Pons (tissue), 1 donor: Measurements from ENCODE around the gene SPDYE3.
A peak's percentile ranks its signal among the peaks of the same experiment; 100 is the strongest.
"Not testable (repeated sequence)": the region's sequence is repeated elsewhere in the genome, so short reads cannot be mapped to it uniquely, and the experiment has no call there.

Source experiments
- DNase-seq: peaks from one replicate; pipeline ENCODE4 v3.0.0-alpha.2; 2016; ENCODE audit warnings: low spot score

The SPDYE3 gene

GRCh38 chr7:100307402-100307801, at the start of gene SPDYE3:
TSS of gene SPDYE3 (plus strand) at chr7:100307702. CDS start at chr7:100307886, 184 bp downstream.
- DNase-seq, result not testable (repeated sequence)

GRCh38 chr7:100259984-100260383, 47.5 kb upstream of the SPDYE3 start:
- not testable (repeated sequence) for DNase-seq

GRCh38 chr7:100262896-100263295, 44.6 kb upstream of the SPDYE3 start:
- not testable (repeated sequence) for DNase-seq

- DNase-seq, result not testable (repeated sequence)
Measured at GRCh38 chr7:100264223-100264622, 43.3 kb upstream of the SPDYE3 start.

- DNase-seq, result not testable (repeated sequence)
Measured at GRCh38 chr7:100264669-100265165, 42.8 kb upstream of the SPDYE3 start.

- DNase-seq, result not testable (repeated sequence)
Measured at GRCh38 chr7:100265851-100266250, 41.7 kb upstream of the SPDYE3 start.

GRCh38 chr7:100266576-100267354, 40.7 kb upstream of the SPDYE3 start:
- DNase-seq, result no peak

GRCh38 chr7:100267648-100268047, 39.9 kb upstream of the SPDYE3 start:
- no peak for DNase-seq

GRCh38 chr7:100268882-100269281, 38.6 kb upstream of the SPDYE3 start:
- not testable (repeated sequence) for DNase-seq

- DNase-seq, result peak; percentile 20
Measured at GRCh38 chr7:100269306-100270045, 38.0 kb upstream of the SPDYE3 start.

GRCh38 chr7:100270046-100270918, 37.2 kb upstream of the SPDYE3 start:
- peak; percentile 40 for DNase-seq

- DNase-seq, result peak; percentile 29
Measured at GRCh38 chr7:100270941-100271593, 36.4 kb upstream of the SPDYE3 start.

GRCh38 chr7:100271716-100272537, 35.6 kb upstream of the SPDYE3 start:
- DNase-seq, result peak; percentile 97

GRCh38 chr7:100272538-100272902, 35.0 kb upstream of the SPDYE3 start:
- DNase-seq, result not testable (repeated sequence)

- DNase-seq, result no peak
Measured at GRCh38 chr7:100275120-100275519, 32.4 kb upstream of the SPDYE3 start.

- DNase-seq, result not testable (repeated sequence)
Measured at GRCh38 chr7:100276126-100276525, 31.4 kb upstream of the SPDYE3 start.

GRCh38 chr7:100282069-100282608, 25.4 kb upstream of the SPDYE3 start:
- not testable (repeated sequence) for DNase-seq

GRCh38 chr7:100283147-100283546, 24.4 kb upstream of the SPDYE3 start:
- DNase-seq, result not testable (repeated sequence)

- DNase-seq, result not testable (repeated sequence)
Measured at GRCh38 chr7:100287191-100287969, 20.1 kb upstream of the SPDYE3 start.
